ENCODE results near the gene MGAT2. TPM values are rescaled to one million over a fixed set of nuclear protein-coding genes. Genes with fewer than 3 reads are reported as not detected.

The MGAT2 gene
- total RNA-seq = 43.2 and 82.3 TPM in 2 replicates

GRCh38 chr14:49620182-49621113 lies at the start of gene MGAT2, which contains the start of gene RPL36AL:
Gene MGAT2 (plus strand): TSS chr14:49620799. CDS start chr14:49621269, 470 bp downstream.
Gene RPL36AL (minus strand): TSS chr14:49620626. CDS start chr14:49619104, 1,522 bp downstream.

GRCh38 chr14:49585803-49586672 lies 34.6 kb upstream of the MGAT2 start, which contains the start of gene RPS29:
Gene RPS29 (minus strand): TSS chr14:49586380. CDS start chr14:49586346, 34 bp downstream.

GRCh38 chr14:49598485-49599300 lies 21.9 kb upstream of the MGAT2 start, which contains the start of gene LRR1:
Gene LRR1 (plus strand): TSS chr14:49598940. CDS start chr14:49599021, 81 bp downstream.

GRCh38 chr14:49634547-49635334 lies 14.1 kb downstream of the MGAT2 start, which contains the start of gene DNAAF2:
Gene DNAAF2 (minus strand): TSS chr14:49635244. CDS start chr14:49635149, 95 bp downstream.

Other genes starting within 250 kb of the MGAT2 start
- gene RPS29, start 34.4 kb upstream of the MGAT2 start, total RNA-seq = 11,642 and 22,434 TPM in 2 replicates
- gene LRR1, start 21.9 kb upstream of the MGAT2 start, total RNA-seq = 5.7 TPM in 2 replicates
- gene RPL36AL, start 173 bp upstream of the MGAT2 start, total RNA-seq = 178 and 193 TPM in 2 replicates
- 7.4 and 10.7 TPM in 2 replicates for gene DNAAF2, start 14.4 kb downstream of the MGAT2 start, total RNA-seq
- 6.6 and 13.8 TPM in 2 replicates for gene POLE2, start 67.4 kb downstream of the MGAT2 start, total RNA-seq
- gene KLHDC1, start 72.3 kb downstream of the MGAT2 start, total RNA-seq = 1.2 and 1.6 TPM in 2 replicates
- 50.3 and 70.2 TPM in 2 replicates for gene KLHDC2, start 147.4 kb downstream of the MGAT2 start, total RNA-seq
- gene NEMF, start 232.0 kb downstream of the MGAT2 start, total RNA-seq = 30.4 and 41.9 TPM in 2 replicates